ENCODE measurements around the gene FCAMR.

The FCAMR gene

GRCh38 chr1:206908038-206908437, 62.2 kb downstream of the FCAMR start:
- DNase-seq (ENCODE audit: low read depth), result no peak

All from stimulated activated CD8-positive, alpha-beta memory T cell treated with anti-CD3 and anti-CD28 coated beads, Interleukin-7, amount 100 ng/mL, for 24 hours (primary cell).